ENCODE results near the gene NABP1.

DNA sequence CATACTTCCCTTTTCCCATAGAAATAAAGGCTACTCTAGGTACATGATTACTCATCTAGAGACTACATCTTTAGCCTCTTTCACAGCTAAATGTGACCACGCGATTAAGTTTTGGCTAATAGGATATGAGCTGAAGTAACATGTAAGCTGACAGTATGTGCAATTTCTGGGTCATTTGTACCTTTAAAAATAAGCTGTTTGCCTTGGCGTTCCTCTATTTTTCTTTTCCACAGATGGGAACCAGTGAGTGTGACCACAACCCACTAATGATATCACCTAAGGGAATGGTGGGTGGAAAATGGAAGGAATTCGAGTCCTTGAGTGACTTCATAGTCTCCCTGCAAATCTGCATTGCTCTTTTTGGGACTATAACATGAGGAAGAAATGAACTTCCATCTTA is 11.7 kb upstream of the NABP1 start:
- TF ChIP-seq, protein P1, sequence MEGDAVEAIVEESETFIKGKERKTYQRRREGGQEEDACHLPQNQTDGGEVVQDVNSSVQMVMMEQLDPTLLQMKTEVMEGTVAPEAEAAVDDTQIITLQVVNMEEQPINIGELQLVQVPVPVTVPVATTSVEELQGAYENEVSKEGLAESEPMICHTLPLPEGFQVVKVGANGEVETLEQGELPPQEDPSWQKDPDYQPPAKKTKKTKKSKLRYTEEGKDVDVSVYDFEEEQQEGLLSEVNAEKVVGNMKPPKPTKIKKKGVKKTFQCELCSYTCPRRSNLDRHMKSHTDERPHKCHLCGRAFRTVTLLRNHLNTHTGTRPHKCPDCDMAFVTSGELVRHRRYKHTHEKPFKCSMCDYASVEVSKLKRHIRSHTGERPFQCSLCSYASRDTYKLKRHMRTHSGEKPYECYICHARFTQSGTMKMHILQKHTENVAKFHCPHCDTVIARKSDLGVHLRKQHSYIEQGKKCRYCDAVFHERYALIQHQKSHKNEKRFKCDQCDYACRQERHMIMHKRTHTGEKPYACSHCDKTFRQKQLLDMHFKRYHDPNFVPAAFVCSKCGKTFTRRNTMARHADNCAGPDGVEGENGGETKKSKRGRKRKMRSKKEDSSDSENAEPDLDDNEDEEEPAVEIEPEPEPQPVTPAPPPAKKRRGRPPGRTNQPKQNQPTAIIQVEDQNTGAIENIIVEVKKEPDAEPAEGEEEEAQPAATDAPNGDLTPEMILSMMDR (IDR thresholded peaks at IDR 0.05; ENCODE audit: borderline replicate concordance, extremely low read depth, low read length, poor library complexity, severe bottlenecking) = no peak
- no peak for TF ChIP-seq EZH2 (IDR thresholded peaks at IDR 0.05; ENCODE audit: borderline replicate concordance, low read depth, low read length, severe bottlenecking)
